Uterus (tissue), 2 donors: Measurements from ENCODE around the gene NOLC1.

Experiments used
- CTCF ChIP-seq, 4 experiments: fragments of 200-600 bp in 2 of 4; fragments of 450-650 bp in 2 of 4; sonication (generic) in 2 of 4; IDR thresholded peaks; one replicate each; pipeline ENCODE4 v1.5.1; 2016 to 2019; ENCODE audit warnings: antibody characterized with exemption in 4 of 4, mild to moderate bottlenecking in 2 of 4, moderate library complexity in 1 of 4
- POLR2A ChIP-seq, 2 donors: fragments of 450-650 bp; IDR thresholded peaks; one replicate each; pipeline ENCODE4 v1.6.1; 2016; ENCODE audit warnings: antibody characterized with exemption in 2 of 2, mild to moderate bottlenecking in 1 of 2, moderate library complexity in 1 of 2

GRCh38 chr10:102167861-102168260, 15.7 kb downstream of the NOLC1 start:
- no peak for TF ChIP-seq CTCF (IDR thresholded peaks at IDR 0.05)
- no peak for TF ChIP-seq POLR2A (IDR thresholded peaks at IDR 0.05)
